ENCODE data around the gene RGS7BP. TPM values are rescaled to one million over a fixed set of nuclear protein-coding genes. Genes with fewer than 3 reads are reported as not detected.
A peak's percentile ranks its signal among the peaks of the same experiment; 100 is the strongest.

RGS7BP gene
- not detected for polyA plus RNA-seq (2012; ENCODE audit: low read depth, missing spikeins)

DNA sequence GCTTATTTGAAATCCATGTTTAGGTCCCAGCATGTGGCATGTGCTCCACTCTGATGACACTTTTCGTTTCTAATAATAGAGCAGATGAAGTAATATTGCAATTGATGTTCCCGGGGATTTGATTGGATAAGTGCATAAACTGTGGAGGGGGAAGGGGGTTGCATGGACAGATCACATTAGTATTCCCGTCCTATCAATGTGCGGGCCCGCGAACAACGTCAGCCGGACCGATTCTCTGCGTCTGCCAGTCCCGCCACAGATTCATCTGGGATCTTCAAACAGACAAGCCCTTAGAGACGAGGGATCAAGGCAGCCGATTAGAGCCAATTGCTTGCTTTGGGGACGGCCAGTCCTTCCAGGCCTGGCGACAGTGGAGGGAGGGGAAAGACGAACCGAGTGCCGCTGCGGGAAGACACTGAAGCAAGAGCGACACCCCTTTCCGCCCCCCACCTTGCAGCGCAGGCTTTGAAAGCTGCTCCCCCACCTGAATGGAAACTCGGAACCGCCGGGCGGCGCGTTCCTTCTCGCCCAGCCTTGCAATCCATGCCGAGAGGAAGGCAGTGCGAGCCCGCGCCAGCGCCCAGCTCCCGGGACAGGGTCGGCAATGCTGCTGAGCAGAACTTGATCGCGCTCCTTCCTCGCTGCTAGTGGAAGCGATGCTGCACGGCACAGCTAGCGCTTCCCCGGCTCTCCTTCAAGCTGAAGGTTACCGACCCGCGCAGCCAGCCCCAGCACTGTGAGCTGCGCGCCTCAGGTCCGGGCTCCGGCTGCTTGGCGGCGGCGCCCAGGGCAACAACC is at the start of gene RGS7BP:
RGS7BP (plus strand) TSS at position 247 of the 798 bp plus-strand sequence. CDS start 610 bp downstream, outside the sequence.
- TF ChIP-seq POLR2A (IDR thresholded peaks at IDR 0.05; ENCODE audit: low read depth, low read length), result no peak
- no peak for TF ChIP-seq POU2F2 (IDR thresholded peaks at IDR 0.05; ENCODE audit: low read depth, low read length)
- no peak for TF ChIP-seq PAX5 (IDR thresholded peaks at IDR 0.05; ENCODE audit: insufficient read depth, low read length, severe bottlenecking)
- TF ChIP-seq TAF1 (IDR thresholded peaks at IDR 0.05; ENCODE audit: low read depth, low read length), result no peak
- no peak for TF ChIP-seq SPI1 (IDR thresholded peaks at IDR 0.05; ENCODE audit: low read depth, low read length)
- TF ChIP-seq POLR2AphosphoS5 (IDR thresholded peaks at IDR 0.05; ENCODE audit: low read depth, low read length), result no peak
- DNase-seq (ENCODE audit: insufficient read length, low spot score), result peak; percentile 14
- no peak for FAIRE-seq

DNA sequence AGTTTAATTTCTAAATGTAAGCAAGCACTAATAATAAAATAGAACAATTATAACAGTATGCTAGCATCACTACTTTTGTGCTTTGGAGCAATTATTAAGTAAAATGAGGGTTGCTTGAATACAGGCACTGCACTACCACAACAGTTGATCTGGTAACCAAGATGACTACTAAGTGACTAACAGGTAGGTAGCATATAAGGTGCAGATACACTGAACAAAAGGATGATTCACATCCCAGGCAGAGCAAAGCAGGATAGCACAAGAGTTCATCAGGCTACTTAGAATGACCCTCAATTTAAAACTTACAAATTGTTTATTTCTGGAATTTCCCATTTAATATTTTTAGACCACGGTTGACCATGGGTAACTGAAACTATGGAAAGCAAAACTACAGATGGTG is 48.0 kb upstream of the RGS7BP start:
- DNase-seq (ENCODE audit: insufficient read length, low spot score) (no peak), FAIRE-seq (no peak)
- TF ChIP-seq PAX5 (IDR thresholded peaks at IDR 0.05; ENCODE audit: insufficient read depth, low read length, severe bottlenecking) (no peak), POLR2A (IDR thresholded peaks at IDR 0.05; ENCODE audit: low read depth, low read length) (no peak), POU2F2 (IDR thresholded peaks at IDR 0.05; ENCODE audit: low read depth, low read length) (no peak), POLR2AphosphoS5 (IDR thresholded peaks at IDR 0.05; ENCODE audit: low read depth, low read length) (no peak), SPI1 (IDR thresholded peaks at IDR 0.05; ENCODE audit: low read depth, low read length) (no peak), TAF1 (IDR thresholded peaks at IDR 0.05; ENCODE audit: low read depth, low read length) (no peak)

DNA sequence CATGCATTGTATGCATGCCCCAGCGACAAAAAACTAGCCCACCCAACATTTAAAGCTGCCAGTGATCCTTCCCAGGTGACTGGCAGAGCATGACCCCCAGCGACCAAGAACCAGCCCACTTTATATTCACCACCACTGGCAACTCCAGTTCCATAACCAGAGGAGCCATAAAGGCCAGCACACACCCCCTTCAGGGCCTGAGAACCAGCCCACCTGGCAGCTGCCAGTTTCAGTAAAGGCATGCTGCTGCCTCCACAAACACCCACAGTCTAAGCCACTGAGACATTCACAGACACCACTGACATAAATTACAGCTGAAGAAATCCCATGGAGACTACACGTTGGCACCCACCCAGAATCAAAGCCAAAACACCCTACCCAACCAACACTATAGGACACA is 46.9 kb upstream of the RGS7BP start:
- FAIRE-seq (no peak), DNase-seq (ENCODE audit: insufficient read length, low spot score) (no peak)
- TF ChIP-seq PAX5 (IDR thresholded peaks at IDR 0.05; ENCODE audit: insufficient read depth, low read length, severe bottlenecking) (no peak), SPI1 (IDR thresholded peaks at IDR 0.05; ENCODE audit: low read depth, low read length) (no peak), POLR2AphosphoS5 (IDR thresholded peaks at IDR 0.05; ENCODE audit: low read depth, low read length) (no peak), POLR2A (IDR thresholded peaks at IDR 0.05; ENCODE audit: low read depth, low read length) (no peak), TAF1 (IDR thresholded peaks at IDR 0.05; ENCODE audit: low read depth, low read length) (no peak), POU2F2 (IDR thresholded peaks at IDR 0.05; ENCODE audit: low read depth, low read length) (no peak)

DNA sequence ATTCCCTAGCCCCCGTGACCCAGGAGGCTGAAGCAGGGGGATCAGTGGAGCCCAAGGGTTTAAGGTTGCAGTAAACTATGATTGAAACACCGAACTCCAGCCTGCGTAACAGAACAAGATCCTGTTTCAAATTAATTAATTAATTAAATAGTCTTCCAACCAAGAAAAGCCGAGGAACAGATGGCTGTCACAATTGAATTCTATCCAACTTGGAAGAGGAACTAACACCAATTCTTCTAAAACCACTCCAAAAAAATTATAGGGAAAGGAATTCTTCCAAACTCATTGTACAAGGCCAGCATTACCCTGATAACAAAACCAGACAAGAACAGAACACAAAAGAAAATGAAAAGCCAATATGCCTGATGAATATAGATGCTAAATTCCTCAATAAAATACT is 43.4 kb upstream of the RGS7BP start:
- TF ChIP-seq PAX5 (IDR thresholded peaks at IDR 0.05; ENCODE audit: insufficient read depth, low read length, severe bottlenecking), result no peak
- no peak for TF ChIP-seq POU2F2 (IDR thresholded peaks at IDR 0.05; ENCODE audit: low read depth, low read length)
- TF ChIP-seq POLR2AphosphoS5 (IDR thresholded peaks at IDR 0.05; ENCODE audit: low read depth, low read length), result no peak
- TF ChIP-seq SPI1 (IDR thresholded peaks at IDR 0.05; ENCODE audit: low read depth, low read length), result no peak
- TF ChIP-seq POLR2A (IDR thresholded peaks at IDR 0.05; ENCODE audit: low read depth, low read length), result no peak
- TF ChIP-seq TAF1 (IDR thresholded peaks at IDR 0.05; ENCODE audit: low read depth, low read length), result no peak
- FAIRE-seq (no peak), DNase-seq (ENCODE audit: insufficient read length, low spot score) (no peak)

DNA sequence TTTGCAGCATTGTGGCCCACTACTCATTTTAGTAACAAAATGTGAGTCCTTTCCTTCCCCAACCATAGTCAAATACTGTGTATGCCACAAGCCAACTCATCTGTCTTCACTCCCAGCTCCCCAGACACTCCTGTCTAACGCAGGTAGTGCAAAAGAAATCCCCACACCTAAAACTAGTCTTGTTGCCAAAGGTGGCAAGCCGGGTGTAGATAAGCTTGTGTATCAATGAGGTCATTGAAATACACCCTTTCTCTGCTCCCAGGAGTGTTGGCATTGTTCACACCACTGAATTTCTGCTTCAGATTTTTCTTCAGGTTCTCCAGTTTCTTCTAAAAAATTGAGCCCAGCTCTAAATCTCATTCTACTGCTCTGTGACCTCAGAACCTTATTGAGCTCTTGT is 19.7 kb upstream of the RGS7BP start:
- DNase-seq (ENCODE audit: insufficient read length, low spot score), result no peak
- no peak for FAIRE-seq
- TF ChIP-seq POLR2AphosphoS5 (IDR thresholded peaks at IDR 0.05; ENCODE audit: low read depth, low read length) (no peak), POU2F2 (IDR thresholded peaks at IDR 0.05; ENCODE audit: low read depth, low read length) (no peak), PAX5 (IDR thresholded peaks at IDR 0.05; ENCODE audit: insufficient read depth, low read length, severe bottlenecking) (no peak), TAF1 (IDR thresholded peaks at IDR 0.05; ENCODE audit: low read depth, low read length) (no peak), SPI1 (IDR thresholded peaks at IDR 0.05; ENCODE audit: low read depth, low read length) (no peak), POLR2A (IDR thresholded peaks at IDR 0.05; ENCODE audit: low read depth, low read length) (no peak)

DNA sequence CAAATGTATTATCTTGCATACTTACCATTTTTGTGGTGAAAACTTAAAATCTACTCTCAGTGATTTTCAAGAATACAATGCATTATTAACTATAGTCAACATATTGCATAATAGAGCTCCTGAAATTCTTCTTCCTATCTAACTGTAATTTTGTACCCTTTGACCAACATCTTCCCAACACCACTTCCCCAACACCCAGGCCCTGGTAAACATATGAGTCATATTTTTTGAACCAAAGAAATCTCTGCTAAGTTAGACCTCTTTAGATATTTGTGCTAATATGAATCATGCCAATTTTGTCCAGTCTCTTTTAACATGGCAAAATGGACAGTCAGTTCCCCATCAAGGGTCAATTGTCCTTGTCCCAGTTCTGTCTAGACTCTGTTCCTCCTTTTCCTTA is 18.5 kb upstream of the RGS7BP start:
- DNase-seq (ENCODE audit: insufficient read length, low spot score) (no peak), FAIRE-seq (no peak)
- TF ChIP-seq SPI1 (IDR thresholded peaks at IDR 0.05; ENCODE audit: low read depth, low read length) (no peak), POU2F2 (IDR thresholded peaks at IDR 0.05; ENCODE audit: low read depth, low read length) (no peak), POLR2AphosphoS5 (IDR thresholded peaks at IDR 0.05; ENCODE audit: low read depth, low read length) (no peak), POLR2A (IDR thresholded peaks at IDR 0.05; ENCODE audit: low read depth, low read length) (no peak), TAF1 (IDR thresholded peaks at IDR 0.05; ENCODE audit: low read depth, low read length) (no peak), PAX5 (IDR thresholded peaks at IDR 0.05; ENCODE audit: insufficient read depth, low read length, severe bottlenecking) (no peak)

DNA sequence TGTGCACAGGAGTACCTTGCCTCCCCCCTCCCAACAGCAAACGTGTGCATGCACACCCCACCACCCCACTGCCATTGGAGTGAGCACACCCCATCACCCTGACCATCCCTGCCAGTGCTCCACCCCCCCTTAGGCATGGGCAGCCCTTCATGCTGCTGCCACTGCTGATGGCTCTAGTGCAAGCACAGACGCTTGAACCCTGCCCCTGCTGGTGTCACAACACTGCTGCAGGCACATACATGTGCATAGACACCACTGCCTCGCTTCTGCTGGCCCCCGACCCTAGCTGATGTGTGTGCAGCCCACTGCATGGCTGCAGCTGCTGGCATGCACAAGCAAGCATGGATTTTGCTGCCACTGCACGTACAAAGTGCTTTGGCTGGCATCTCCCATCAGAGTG is 16.0 kb upstream of the RGS7BP start:
- no peak for TF ChIP-seq TAF1 (IDR thresholded peaks at IDR 0.05; ENCODE audit: low read depth, low read length)
- no peak for TF ChIP-seq POLR2AphosphoS5 (IDR thresholded peaks at IDR 0.05; ENCODE audit: low read depth, low read length)
- no peak for FAIRE-seq
- DNase-seq (ENCODE audit: insufficient read length, low spot score), result no peak

DNA sequence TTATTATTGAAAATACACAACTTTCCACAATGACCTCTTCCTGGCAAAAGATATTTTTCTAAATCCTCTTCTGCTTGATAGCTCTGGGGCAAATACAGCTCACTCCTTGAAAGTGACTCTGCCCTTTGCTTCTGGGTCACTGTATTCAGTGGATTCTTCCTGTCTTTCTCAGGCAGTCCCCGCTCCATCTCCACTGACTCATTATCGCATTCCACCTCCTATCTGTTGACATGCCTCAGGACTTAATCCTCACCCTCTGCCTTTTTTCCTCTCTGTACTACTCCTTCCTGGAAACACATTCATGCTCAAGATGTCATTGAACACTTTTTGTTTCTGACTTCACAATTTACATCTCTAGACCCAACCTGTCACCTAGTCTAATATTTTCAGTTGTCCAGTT is 8.4 kb upstream of the RGS7BP start:
- FAIRE-seq (no peak), DNase-seq (ENCODE audit: insufficient read length, low spot score) (no peak)
- TF ChIP-seq TAF1 (IDR thresholded peaks at IDR 0.05; ENCODE audit: low read depth, low read length), result no peak
- no peak for TF ChIP-seq POU2F2 (IDR thresholded peaks at IDR 0.05; ENCODE audit: low read depth, low read length)
- no peak for TF ChIP-seq POLR2A (IDR thresholded peaks at IDR 0.05; ENCODE audit: low read depth, low read length)

DNA sequence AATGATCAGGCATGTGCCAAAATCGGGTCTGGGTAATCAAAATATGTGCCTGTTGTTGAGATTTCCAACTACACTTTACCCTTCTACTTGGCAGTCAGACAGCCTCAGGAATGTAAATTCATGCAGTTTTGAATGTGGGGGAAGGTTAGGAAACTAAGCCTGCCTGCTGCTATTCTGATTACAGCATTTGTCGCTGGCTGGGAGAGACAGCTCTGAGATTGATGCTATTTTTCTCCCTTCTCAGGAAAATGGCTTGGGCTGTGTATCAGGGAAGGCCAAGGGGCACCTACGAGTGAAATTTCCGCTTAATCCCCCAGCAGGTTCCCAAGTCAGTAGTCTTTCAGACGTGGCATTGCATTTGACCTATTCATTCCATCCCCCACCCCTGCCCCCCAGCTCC is 3.6 kb upstream of the RGS7BP start:
- TF ChIP-seq POU2F2 (IDR thresholded peaks at IDR 0.05; ENCODE audit: low read depth, low read length) (no peak), PAX5 (IDR thresholded peaks at IDR 0.05; ENCODE audit: insufficient read depth, low read length, severe bottlenecking) (no peak), SPI1 (IDR thresholded peaks at IDR 0.05; ENCODE audit: low read depth, low read length) (no peak), POLR2AphosphoS5 (IDR thresholded peaks at IDR 0.05; ENCODE audit: low read depth, low read length) (no peak), TAF1 (IDR thresholded peaks at IDR 0.05; ENCODE audit: low read depth, low read length) (no peak), POLR2A (IDR thresholded peaks at IDR 0.05; ENCODE audit: low read depth, low read length) (no peak)
- FAIRE-seq (no peak), DNase-seq (ENCODE audit: insufficient read length, low spot score) (no peak)

Measured in GM12891 (cell line).